ENCODE results near the gene HCFC1R1.

The HCFC1R1 gene

DNA sequence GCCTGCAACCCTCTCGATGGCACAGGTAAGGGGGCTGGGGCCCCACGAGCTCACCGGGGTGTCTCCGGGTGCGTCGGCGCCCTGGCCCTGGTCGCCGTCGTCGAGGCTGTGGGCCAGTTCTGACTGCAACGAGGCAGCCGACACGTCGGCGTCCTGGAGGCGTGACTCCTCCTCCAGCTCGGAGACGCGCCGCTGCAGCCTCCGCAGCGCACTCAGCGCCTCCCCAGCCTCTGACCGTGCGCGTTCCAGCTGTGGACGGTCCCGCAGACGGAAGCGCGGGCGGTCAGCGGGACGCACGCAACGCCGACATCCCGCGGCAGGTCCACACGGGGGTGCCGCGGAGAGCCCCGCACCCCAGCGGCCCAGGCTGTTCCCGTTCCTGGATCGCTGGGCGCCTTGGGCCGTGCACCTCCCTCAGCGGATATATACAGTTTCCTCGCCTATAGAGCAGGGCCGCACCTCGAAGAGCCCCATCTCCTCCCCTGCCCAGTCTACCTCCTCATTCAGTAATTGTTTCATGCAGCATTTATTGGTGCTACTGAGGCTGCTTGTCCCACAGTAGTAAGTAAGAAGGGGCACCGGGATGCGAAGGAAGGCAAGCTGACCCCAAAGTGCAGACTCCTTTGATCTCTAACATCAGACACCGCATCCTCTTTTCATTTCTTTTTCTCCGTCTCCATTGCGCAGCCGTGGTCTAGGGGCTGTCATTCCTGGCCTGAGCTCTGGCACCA lies 5.9 kb upstream of the HCFC1R1 start:
- TF ChIP-seq CTCF (IDR thresholded peaks at IDR 0.05): no peak

GRCh38 chr16:3028716-3029319 lies 5.1 kb upstream of the HCFC1R1 start:
- TF ChIP-seq CTCF (IDR thresholded peaks at IDR 0.05): no peak

GRCh38 chr16:3027983-3028715 lies 4.4 kb upstream of the HCFC1R1 start:
- peak; percentile 94 for TF ChIP-seq CTCF (IDR thresholded peaks at IDR 0.05)

GRCh38 chr16:3027489-3027795 lies 3.7 kb upstream of the HCFC1R1 start:
- no peak for TF ChIP-seq CTCF (IDR thresholded peaks at IDR 0.05)

- TF ChIP-seq CTCF (IDR thresholded peaks at IDR 0.05): no peak
These were observed 3.1 kb upstream of the HCFC1R1 start for GRCh38 chr16:3026609-3027488.

- no peak for TF ChIP-seq CTCF (IDR thresholded peaks at IDR 0.05)
These were observed 2.2 kb upstream of the HCFC1R1 start for GRCh38 chr16:3026003-3026378.
